ENCODE measurements around the gene ZFYVE9.

Gene ZFYVE9

DNA sequence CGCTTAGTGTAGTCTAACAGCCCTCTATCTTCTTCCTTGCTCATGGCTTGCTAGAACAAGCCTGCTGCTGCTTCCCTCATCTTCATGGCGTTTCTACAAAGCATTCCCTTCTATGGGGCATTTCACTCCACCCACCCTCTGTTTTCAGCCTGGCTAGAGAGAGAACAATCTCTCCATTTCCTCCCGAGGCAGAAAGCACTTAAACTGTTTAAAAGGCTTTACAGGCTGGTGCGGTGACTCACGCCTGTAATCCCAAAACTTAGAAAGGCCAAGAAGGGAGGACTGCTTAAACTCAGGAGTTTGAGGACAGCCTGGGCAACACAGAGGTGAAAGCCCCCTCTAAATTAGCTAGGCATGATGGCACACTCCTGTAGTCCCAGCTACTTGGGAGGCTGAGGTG, 244.6 kb downstream of the ZFYVE9 start:
- 0 out of 2 replicates have a peak, but pooled peaks cover 6% of the 10 kb centered on the region for H3K79me2 ChIP-seq (ENCODE audit: insufficient read depth, low read length)
- no peak for ATAC-seq (ENCODE audit: insufficient read depth, low read depth)
- no peaks in the 10 kb centered on the region for H3K4me1 ChIP-seq (ENCODE audit: insufficient read depth, low read length)
- no peak overlapping the region for H2AFZ ChIP-seq (ENCODE audit: low read depth, low read length)
- H3K27ac ChIP-seq (ENCODE audit: low read length) = no peak overlapping the region
- H4K20me1 ChIP-seq (ENCODE audit: insufficient read depth, low read length) = peaks cover 16% of the 10 kb centered on the region; the same call in 1 of the 2 replicates
- TF ChIP-seq, protein P1, sequence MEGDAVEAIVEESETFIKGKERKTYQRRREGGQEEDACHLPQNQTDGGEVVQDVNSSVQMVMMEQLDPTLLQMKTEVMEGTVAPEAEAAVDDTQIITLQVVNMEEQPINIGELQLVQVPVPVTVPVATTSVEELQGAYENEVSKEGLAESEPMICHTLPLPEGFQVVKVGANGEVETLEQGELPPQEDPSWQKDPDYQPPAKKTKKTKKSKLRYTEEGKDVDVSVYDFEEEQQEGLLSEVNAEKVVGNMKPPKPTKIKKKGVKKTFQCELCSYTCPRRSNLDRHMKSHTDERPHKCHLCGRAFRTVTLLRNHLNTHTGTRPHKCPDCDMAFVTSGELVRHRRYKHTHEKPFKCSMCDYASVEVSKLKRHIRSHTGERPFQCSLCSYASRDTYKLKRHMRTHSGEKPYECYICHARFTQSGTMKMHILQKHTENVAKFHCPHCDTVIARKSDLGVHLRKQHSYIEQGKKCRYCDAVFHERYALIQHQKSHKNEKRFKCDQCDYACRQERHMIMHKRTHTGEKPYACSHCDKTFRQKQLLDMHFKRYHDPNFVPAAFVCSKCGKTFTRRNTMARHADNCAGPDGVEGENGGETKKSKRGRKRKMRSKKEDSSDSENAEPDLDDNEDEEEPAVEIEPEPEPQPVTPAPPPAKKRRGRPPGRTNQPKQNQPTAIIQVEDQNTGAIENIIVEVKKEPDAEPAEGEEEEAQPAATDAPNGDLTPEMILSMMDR (IDR thresholded peaks at IDR 0.05; ENCODE audit: borderline replicate concordance, extremely low read depth, low read length, poor library complexity, severe bottlenecking) = no peak
- TF ChIP-seq EZH2 (IDR thresholded peaks at IDR 0.05; ENCODE audit: borderline replicate concordance, low read depth, low read length, severe bottlenecking) = no peak
- H3K9me3 ChIP-seq (ENCODE audit: insufficient read depth, low read length, severe bottlenecking) = no peaks in the 10 kb centered on the region
- no peak overlapping the region for H3K4me2 ChIP-seq (ENCODE audit: insufficient read depth, low read length)
- no peaks in the 10 kb centered on the region for H3K27me3 ChIP-seq (ENCODE audit: insufficient read depth, low read length, poor library complexity)
- H3K9ac ChIP-seq (ENCODE audit: low read depth, low read length) = no peak overlapping the region
- no peak for DNase-seq
- H3K4me3 ChIP-seq (ENCODE audit: low read depth in 1 of 2, low read length in 2 of 2) = no peak overlapping the region
- peaks cover 91% of the 10 kb centered on the region for H3K36me3 ChIP-seq (ENCODE audit: insufficient read depth, low read length)

DNA sequence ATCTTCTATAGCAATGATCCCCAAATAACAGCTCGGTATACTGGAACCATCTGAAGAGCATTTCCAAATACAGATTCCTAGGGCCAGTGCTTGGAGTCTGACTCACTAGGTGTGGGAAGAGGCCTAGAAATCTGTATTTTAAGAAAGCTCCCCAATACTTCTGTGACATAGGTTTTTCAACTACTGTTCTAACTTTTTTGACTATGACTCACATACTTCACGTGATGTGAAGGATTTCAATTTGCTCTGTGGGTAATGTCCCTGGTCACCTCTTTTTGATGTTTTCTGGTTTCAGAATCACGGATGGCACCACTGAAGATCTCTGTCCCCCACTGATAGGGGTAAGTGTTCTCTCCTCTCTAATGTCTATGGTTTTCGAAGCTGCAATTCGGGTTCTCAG, 251.3 kb downstream of the ZFYVE9 start:
- TF ChIP-seq, protein P1 (IDR thresholded peaks at IDR 0.05; ENCODE audit: borderline replicate concordance, extremely low read depth, low read length, poor library complexity, severe bottlenecking) = no peak
- TF ChIP-seq EZH2 (IDR thresholded peaks at IDR 0.05; ENCODE audit: borderline replicate concordance, low read depth, low read length, severe bottlenecking) = no peak
- Histone ChIP-seq H3K4me2 (ENCODE audit: insufficient read depth, low read length) (no peak overlapping the region), H3K9me3 (ENCODE audit: insufficient read depth, low read length, severe bottlenecking) (no peaks in the 10 kb centered on the region), H3K36me3 (ENCODE audit: insufficient read depth, low read length) (peaks cover 88% of the 10 kb centered on the region), H3K4me3 (ENCODE audit: low read depth in 1 of 2, low read length in 2 of 2) (no peak overlapping the region), H3K4me1 (ENCODE audit: insufficient read depth, low read length) (no peaks in the 10 kb centered on the region), H3K27me3 (ENCODE audit: insufficient read depth, low read length, poor library complexity) (no peaks in the 10 kb centered on the region), H3K79me2 (ENCODE audit: insufficient read depth, low read length) (peaks cover 39% of the 10 kb centered on the region), H4K20me1 (ENCODE audit: insufficient read depth, low read length) (peaks cover 18% of the 10 kb centered on the region; the same call in 1 of the 2 replicates), H2AFZ (ENCODE audit: low read depth, low read length) (no peak overlapping the region), H3K9ac (ENCODE audit: low read depth, low read length) (no peak overlapping the region), H3K27ac (ENCODE audit: low read length) (no peak overlapping the region)
- DNase-seq (no peak), ATAC-seq (ENCODE audit: insufficient read depth, low read depth) (no peak)

All from DND-41 (cell line).